ENCODE data around the gene PNPLA5. TPM values are rescaled to one million over a fixed set of nuclear protein-coding genes. Genes with fewer than 3 reads are reported as not detected.

PNPLA5 gene
- total RNA-seq, 4 donors from 2014 or later: not detected

GRCh38 chr22:43895986-43896645 is 4.3 kb upstream of the PNPLA5 start:
- TF ChIP-seq CTCF (IDR thresholded peaks at IDR 0.05; ENCODE audit: low read depth): no peak

- no peak for TF ChIP-seq CTCF (IDR thresholded peaks at IDR 0.05; ENCODE audit: low read depth)
These were observed 2.3 kb upstream of the PNPLA5 start for GRCh38 chr22:43894122-43894521.

- no peak for TF ChIP-seq CTCF (IDR thresholded peaks at IDR 0.05; ENCODE audit: low read depth)
These were observed 1.5 kb upstream of the PNPLA5 start for GRCh38 chr22:43893266-43893665.

GRCh38 chr22:43892183-43892894 is 526 bp upstream of the PNPLA5 start:
- no peak for TF ChIP-seq CTCF (IDR thresholded peaks at IDR 0.05; ENCODE audit: low read depth)

GRCh38 chr22:43890901-43891331 is 897 bp downstream of the PNPLA5 start:
- no peak for TF ChIP-seq CTCF (IDR thresholded peaks at IDR 0.05; ENCODE audit: low read depth)

GRCh38 chr22:43889860-43890253 is 2.0 kb downstream of the PNPLA5 start:
- no peak for TF ChIP-seq CTCF (IDR thresholded peaks at IDR 0.05; ENCODE audit: low read depth)

GRCh38 chr22:43889201-43889859 is 2.5 kb downstream of the PNPLA5 start:
- no peak for TF ChIP-seq CTCF (IDR thresholded peaks at IDR 0.05; ENCODE audit: low read depth)
